Calu3 (cell line): ENCODE results near the gene GSC2. TPM values are rescaled to one million over a fixed set of nuclear protein-coding genes. Genes with fewer than 3 reads are reported as not detected.
A peak's percentile ranks its signal among the peaks of the same experiment; 100 is the strongest.

Source experiments
- BruUV-seq: library from RNA; stranded (reverse); fragments of 400-500 nt; replicated peaks from 2 replicates; lab custom pipeline; 2021; lab: Mats Ljungman, UMichigan
- CTCF ChIA-PET: fragments of 300-600 bp; sonication (Branson Sonifier 250); formaldehyde crosslinking; loops from one replicate; lab custom pipeline; 2022; ENCODE audit warnings: antibody characterized with exemption; lab: Charles Lee
- DNase-seq: peaks from one replicate; pipeline ENCODE4 v3.0.0; 2022
- H3K27ac Mint-ChIP-seq: one replicate; pipeline ENCODE4 v1.8.0; 2022; ENCODE audit warnings: mixed read lengths; ENCODE audit not compliant: unreplicated experiment
- H3K27me3 Mint-ChIP-seq: one replicate; pipeline ENCODE4 v1.8.0; 2022; ENCODE audit warnings: mixed read lengths; ENCODE audit not compliant: unreplicated experiment
- H3K36me3 Mint-ChIP-seq: one replicate; pipeline ENCODE4 v1.8.0; 2022; ENCODE audit warnings: mild to moderate bottlenecking, moderate library complexity, mixed read lengths; ENCODE audit not compliant: insufficient read depth, unreplicated experiment
- H3K4me1 Mint-ChIP-seq: one replicate; pipeline ENCODE4 v1.8.0; 2022; ENCODE audit warnings: mild to moderate bottlenecking, low read depth, mixed read lengths; ENCODE audit not compliant: unreplicated experiment
- H3K4me3 Mint-ChIP-seq: one replicate; pipeline ENCODE4 v1.8.0; 2022; ENCODE audit warnings: mild to moderate bottlenecking, low read depth, moderate library complexity, mixed read lengths; ENCODE audit not compliant: unreplicated experiment
- H3K9me3 Mint-ChIP-seq: one replicate; pipeline ENCODE4 v1.8.0; 2022; ENCODE audit warnings: low read depth, mixed read lengths; ENCODE audit not compliant: unreplicated experiment
- intact Hi-C: fragments of 100-400 bp; cut with micrococcal nuclease; formaldehyde crosslinking; loops from one replicate; pipeline ENCODE4 v1.10.0; 2022; ENCODE audit not compliant: unreplicated experiment
- total RNA-seq: library from RNA; stranded (reverse); gene quantifications from 2 replicates; pipeline ENCODE4 v1.2.3, GENCODE V29; 2022
- TF ChIP-seq, protein P1 (sequence below): fragments of 200-600 bp; IDR thresholded peaks from one replicate; pipeline ENCODE4 v1.8.0; 2022; ENCODE audit warnings: antibody characterized with exemption; ENCODE audit not compliant: unreplicated experiment

GSC2 gene
- total RNA-seq, 1 experiment from 2014 or later = not detected

DNA sequence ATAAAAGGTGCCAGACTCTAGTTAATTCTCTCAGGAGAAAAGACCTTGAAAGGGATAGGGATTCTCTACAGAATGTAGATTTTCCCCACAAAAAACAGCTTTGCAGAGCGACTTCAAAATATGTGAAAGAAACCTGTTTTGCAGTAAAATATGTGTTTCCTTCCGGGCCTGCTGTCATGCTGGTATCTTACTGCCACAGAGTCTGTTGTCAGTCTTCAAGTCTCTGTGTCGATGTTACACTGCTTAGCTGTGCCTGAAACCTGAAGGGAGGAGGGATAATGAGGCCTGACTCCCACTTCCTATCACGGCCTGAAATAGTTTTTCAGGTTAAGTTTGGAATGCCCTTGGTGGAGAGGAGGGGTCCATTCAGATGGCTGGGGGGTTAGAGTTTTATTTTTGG, 26.2 kb downstream of the GSC2 start:
- TF ChIP-seq, protein P1, sequence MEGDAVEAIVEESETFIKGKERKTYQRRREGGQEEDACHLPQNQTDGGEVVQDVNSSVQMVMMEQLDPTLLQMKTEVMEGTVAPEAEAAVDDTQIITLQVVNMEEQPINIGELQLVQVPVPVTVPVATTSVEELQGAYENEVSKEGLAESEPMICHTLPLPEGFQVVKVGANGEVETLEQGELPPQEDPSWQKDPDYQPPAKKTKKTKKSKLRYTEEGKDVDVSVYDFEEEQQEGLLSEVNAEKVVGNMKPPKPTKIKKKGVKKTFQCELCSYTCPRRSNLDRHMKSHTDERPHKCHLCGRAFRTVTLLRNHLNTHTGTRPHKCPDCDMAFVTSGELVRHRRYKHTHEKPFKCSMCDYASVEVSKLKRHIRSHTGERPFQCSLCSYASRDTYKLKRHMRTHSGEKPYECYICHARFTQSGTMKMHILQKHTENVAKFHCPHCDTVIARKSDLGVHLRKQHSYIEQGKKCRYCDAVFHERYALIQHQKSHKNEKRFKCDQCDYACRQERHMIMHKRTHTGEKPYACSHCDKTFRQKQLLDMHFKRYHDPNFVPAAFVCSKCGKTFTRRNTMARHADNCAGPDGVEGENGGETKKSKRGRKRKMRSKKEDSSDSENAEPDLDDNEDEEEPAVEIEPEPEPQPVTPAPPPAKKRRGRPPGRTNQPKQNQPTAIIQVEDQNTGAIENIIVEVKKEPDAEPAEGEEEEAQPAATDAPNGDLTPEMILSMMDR = no peak
- H3K4me1 Mint-ChIP-seq = peaks cover 23% of the 10 kb centered on the region
- intact Hi-C loops = no loop called here
- CTCF ChIA-PET = no interaction called here
- no peak overlapping the region for H3K27ac Mint-ChIP-seq
- H3K4me3 Mint-ChIP-seq = no peak overlapping the region
- no TSS peak for BruUV-seq
- no peaks in the 10 kb centered on the region for H3K9me3 Mint-ChIP-seq
- no peaks in the 10 kb centered on the region for H3K27me3 Mint-ChIP-seq
- peaks cover 29% of the 10 kb centered on the region for H3K36me3 Mint-ChIP-seq
- no peak for DNase-seq

GRCh38 chr22:19122752-19123492, 27.2 kb downstream of the GSC2 start:
- TF ChIP-seq, protein P1 = no peak
- peaks cover 29% of the 10 kb centered on the region for H3K36me3 Mint-ChIP-seq
- CTCF ChIA-PET = interaction anchor here (0.6 kb wide), 1 partner anchor 56 kb away, joined by 6 read pairs; the partner anchor contains the start of gene SLC25A1
- BruUV-seq = no TSS peak
- H3K4me1 Mint-ChIP-seq = peaks cover 23% of the 10 kb centered on the region
- H3K4me3 Mint-ChIP-seq = peak overlapping the region; percentile 85
- peak overlapping the region; percentile 15 for H3K27ac Mint-ChIP-seq
- DNase-seq = peak; percentile 23
- H3K27me3 Mint-ChIP-seq = no peaks in the 10 kb centered on the region
- intact Hi-C loops = no loop called here
- no peaks in the 10 kb centered on the region for H3K9me3 Mint-ChIP-seq

DNA sequence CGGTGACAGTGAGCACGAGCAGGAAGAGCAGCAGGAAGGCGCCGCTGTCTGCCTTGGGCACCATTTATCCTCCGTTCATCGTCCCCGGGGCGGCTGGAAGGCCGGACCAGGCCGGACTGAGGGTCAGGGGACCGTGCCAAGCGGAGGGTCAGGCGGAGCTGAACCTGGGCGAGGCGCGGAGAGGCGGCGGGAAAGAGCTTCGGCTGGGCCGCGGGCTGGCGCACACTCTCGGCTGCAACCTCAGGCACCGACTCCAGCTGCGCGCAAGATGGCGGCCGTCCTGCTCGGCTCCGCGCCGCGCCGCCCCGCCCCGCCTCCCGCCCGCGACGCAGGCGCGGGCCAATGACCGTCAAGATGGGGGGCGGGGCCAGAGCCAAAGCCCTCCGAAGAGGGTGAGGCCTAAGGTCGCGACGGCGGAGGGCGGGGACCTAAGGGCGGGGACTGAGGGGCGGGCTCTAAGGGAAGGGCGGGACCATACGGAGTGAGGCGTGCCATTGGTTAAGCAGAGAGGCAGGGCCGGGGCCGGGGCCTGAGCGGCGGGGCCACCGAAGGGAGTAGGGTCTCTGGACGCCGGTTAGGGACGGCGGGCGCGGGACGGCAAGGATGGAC, 27.8 kb downstream of the GSC2 start, which contains the start of gene DGCR2:
Gene DGCR2 (minus strand): TSS at position 270 of the 609 bp plus-strand sequence. CDS start 206 bp downstream, at position 64.
- peak; percentile 97 for DNase-seq
- H3K36me3 Mint-ChIP-seq = peaks cover 29% of the 10 kb centered on the region
- no peaks in the 10 kb centered on the region for H3K27me3 Mint-ChIP-seq
- CTCF ChIA-PET = interaction anchor here (0.7 kb wide), 1 partner anchor 101 kb away, joined by 3 read pairs; no protein-coding TSS in a partner anchor
- H3K4me1 Mint-ChIP-seq = peaks cover 23% of the 10 kb centered on the region
- H3K27ac Mint-ChIP-seq = peak within 1 kb of the TSS; percentile 68
- H3K9me3 Mint-ChIP-seq = no peaks in the 10 kb centered on the region
- intact Hi-C loops = no loop called here
- H3K4me3 Mint-ChIP-seq = peak within 1 kb of the TSS; percentile 85
- BruUV-seq = no TSS peak
- TF ChIP-seq, protein P1 = no peak

- intact Hi-C loops = no loop called here
- CTCF ChIA-PET = interaction anchor here (0.6 to 0.8 kb wide), 3 partner anchors 14 to 100 kb away, joined by 3 to 4 read pairs (median 3); no protein-coding TSS in a partner anchor
- Mint-ChIP-seq H3K27me3 (no peaks in the 10 kb centered on the region), H3K36me3 (peaks cover 29% of the 10 kb centered on the region), H3K27ac (peak overlapping the region; percentile 68), H3K4me1 (peaks cover 23% of the 10 kb centered on the region), H3K9me3 (no peaks in the 10 kb centered on the region), H3K4me3 (peak overlapping the region; percentile 85)
- peak; percentile 54 for DNase-seq
- TF ChIP-seq, protein P1 = no peak
- BruUV-seq = no TSS peak
Measured at GRCh38 chr22:19121631-19122142, 28.4 kb downstream of the GSC2 start.
